UCSD-AML1 (cell line): Measurements from ENCODE around the gene PCNX3.
"Not testable (repeated sequence)": the region's sequence is repeated elsewhere in the genome, so short reads cannot be mapped to it uniquely, and the experiment has no call there.

Experiments used
- DNase-seq: peaks from one replicate; lab custom pipeline; 2025; ENCODE audit not compliant: unreplicated experiment; lab: John Stamatoyannopoulos, UW

The PCNX3 gene

DNA sequence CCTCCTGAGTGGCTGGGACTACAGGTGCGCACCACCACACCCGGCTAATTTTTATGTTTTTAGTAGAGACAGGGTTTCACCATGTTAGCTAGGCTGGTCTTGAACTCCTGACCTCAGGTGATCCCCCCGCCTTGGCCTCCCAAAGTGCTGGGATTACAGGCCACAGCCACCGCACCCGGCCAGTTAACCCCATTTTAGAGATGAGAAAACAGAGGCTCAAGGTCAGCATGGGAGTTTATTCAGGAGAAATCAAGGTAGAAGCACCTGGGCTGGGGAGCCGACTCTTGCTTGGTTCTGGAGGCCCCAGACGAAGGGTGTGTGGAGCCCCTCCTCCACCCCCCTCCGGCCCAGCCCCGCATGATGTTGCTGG, 23.6 kb downstream of the PCNX3 start:
- not testable (repeated sequence) for DNase-seq

GRCh38 chr11:65639623-65640482, 24.3 kb downstream of the PCNX3 start:
- DNase-seq: peak; percentile 92

GRCh38 chr11:65640483-65641296, 25.1 kb downstream of the PCNX3 start:
- peak; percentile 92 for DNase-seq

DNA sequence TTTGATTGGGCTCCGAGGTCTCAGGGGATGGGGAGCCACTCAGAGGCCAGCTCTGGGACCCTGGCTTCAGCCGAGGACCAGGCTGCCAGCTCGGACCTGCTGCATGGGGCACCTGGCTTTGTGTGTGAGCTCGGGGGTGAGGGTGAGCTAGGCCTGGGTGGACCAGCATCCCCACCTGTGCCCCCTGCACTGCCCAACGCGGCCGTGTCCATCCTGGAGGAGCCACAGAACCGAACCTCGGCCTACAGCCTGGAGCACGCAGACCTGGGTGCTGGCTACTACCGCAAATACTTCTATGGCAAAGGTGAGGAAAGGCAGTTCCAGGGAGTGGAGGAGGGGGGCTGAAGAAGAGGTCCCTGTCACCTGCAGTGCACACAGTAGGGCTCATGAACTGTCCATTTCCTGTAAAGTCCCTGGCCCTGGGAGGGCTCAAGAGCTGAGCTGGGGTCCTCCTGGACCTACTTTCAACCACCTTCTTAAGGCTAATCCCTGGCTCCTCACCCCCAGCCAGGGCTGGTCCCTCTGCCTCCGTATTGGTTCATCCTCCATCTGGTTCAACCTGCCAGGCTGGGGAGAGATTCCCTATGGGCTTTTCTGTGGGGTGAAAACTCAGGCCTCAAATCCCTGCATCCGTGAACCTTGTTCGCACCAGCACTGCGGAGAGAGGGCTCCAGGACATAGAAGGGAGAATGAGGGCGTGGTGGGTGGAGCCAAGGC, 25.9 kb downstream of the PCNX3 start:
- DNase-seq: no peak

GRCh38 chr11:65642014-65642671, 26.6 kb downstream of the PCNX3 start:
- DNase-seq: peak; percentile 49

- DNase-seq: no peak
These were observed 28.4 kb downstream of the PCNX3 start for GRCh38 chr11:65643971-65644370.

DNA sequence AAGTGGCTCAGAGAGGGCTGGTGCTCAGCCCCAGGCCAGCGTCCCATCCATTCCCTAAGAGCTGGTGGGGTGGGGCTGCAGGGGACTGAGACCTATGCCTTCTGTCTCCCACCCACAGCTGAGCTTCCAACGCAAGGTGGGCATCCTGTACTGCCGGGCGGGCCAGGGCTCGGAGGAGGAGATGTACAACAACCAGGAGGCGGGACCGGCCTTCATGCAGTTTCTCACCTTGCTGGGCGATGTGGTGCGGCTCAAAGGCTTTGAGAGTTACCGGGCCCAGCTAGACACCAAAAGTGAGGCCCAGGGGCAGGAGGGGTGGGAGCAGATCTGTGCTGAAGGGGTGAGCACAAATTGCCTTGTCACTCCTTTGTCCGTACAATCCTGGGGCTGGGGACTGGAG, 29.3 kb downstream of the PCNX3 start:
- no peak for DNase-seq

GRCh38 chr11:65645710-65646109, 30.1 kb downstream of the PCNX3 start:
- no peak for DNase-seq

DNA sequence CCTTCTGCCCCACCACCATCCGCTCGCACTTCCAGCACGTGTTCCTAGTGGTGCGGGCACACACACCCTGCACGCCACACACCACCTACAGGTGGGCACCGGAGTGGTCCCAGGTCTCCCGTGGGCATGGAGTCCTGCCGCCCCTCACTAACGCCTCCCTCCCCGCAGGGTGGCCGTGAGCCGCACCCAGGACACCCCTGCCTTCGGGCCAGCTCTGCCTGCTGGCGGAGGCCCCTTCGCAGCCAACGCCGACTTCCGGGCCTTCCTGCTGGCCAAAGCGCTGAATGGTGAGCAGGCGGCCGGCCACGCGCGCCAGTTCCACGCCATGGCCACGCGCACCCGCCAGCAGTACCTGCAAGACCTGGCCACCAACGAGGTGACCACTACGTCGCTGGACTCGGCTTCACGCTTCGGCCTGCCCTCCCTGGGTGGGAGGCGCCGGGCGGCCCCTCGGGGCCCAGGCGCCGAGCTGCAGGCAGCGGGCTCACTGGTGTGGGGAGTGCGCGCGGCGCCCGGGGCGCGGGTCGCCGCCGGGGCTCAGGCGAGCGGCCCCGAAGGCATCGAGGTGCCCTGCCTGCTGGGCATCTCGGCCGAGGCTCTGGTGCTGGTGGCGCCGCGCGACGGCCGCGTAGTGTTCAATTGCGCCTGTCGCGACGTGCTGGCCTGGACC, 30.8 kb downstream of the PCNX3 start:
- no peak for DNase-seq

GRCh38 chr11:65646958-65647701, 31.6 kb downstream of the PCNX3 start:
- no peak for DNase-seq

DNA sequence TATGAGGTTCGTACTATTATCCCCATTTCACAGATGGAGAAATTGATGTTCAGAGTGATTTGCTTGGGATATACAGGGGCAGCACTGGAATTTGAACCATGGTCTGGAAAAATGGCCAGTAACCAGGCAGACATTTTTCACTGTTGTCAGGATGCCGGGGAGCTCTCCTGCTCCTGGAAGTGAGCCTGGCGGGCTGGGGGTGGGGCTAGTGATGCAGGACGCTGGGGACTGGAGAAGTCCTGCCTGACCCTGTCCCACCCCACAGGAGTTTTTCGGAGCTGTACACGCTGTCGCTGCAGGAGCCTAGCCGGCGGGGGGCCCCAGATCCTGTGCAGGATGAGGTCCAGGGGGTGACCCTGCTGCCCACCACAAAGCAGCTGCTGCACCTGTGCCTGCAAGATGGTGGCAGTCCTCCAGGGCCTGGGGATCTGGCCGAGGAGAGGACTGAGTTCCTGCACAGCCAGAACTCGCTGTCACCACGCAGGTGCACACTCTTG, 33.5 kb downstream of the PCNX3 start:
- no peak for DNase-seq

DNA sequence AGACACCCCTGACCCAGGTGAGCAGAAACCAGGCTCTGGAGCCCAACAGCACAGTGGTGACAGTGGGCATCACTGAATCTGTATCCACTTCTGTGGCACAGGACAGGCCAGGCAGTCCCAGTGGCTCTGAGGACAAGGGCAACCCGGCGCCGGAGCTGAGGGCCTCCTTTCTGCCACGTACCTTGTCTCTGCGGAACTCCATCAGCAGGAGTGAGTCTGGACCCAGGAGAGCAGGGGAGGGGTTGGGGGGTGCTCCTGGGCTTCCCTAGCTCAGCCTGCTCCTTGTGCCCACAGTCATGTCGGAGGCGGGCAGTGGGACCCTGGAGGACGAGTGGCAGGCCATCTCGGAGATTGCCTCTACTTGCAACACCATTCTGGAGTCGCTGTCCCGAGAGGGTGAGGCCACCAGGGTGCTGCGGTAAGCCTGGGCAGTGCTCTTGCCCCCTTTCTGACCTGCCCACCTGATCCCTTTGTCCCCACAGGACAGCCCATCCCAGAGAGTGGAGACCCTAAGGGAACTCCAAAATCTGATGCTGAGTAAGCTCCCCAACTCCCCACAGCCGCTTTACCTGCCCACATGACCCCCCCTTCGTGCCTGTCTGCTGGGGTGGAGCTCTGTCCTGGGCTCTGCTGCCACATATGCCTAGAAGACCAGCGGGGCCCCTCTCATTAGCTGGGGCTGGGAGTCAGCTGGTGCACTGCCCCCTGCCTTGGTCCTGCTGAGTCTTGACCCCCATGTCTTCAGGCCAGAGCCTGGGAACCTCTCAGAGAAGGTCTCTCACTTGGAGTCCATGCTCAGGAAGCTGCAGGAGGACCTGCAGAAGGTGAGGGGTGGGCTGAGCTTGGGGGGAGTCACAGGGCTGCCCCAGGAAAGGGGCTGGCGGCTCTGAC, 34.3 kb downstream of the PCNX3 start:
- no peak for DNase-seq

DNA sequence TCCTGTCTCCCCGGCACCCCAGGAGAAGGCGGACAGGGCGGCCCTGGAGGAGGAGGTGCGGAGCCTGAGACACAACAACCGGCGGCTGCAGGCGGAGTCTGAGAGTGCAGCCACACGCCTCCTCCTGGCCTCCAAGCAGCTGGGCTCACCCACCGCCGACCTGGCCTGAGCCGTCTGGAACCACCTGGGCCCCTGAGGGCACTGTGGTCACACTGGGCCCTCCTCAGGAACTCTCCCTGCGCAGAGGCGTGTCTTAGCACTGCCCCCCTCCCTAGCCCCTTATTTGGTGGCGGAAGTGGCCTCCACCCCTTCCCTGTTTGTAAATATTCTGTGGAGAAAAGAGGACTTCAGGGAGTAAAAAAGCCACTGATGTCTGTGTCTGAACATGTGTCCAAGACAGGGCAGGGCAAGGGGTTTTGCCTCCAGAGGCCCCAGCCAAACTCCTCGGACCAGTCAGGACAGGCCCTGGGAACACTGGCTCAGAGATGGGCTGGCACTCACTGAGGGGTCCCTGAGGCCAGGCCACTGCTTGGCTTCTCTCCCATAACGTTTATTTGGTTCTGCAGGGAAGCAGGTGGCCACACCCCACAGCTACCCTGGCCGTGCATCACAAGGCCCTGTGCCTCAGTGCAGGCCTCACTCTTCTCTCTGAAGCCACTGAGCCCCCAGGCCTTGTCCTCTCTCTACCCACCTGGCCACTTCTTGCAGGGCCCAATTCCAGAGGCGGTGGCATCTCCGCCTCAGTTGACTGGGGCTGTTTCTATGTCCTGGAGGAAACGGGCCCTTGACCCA, 35.2 kb downstream of the PCNX3 start:
- DNase-seq: no peak

DNA sequence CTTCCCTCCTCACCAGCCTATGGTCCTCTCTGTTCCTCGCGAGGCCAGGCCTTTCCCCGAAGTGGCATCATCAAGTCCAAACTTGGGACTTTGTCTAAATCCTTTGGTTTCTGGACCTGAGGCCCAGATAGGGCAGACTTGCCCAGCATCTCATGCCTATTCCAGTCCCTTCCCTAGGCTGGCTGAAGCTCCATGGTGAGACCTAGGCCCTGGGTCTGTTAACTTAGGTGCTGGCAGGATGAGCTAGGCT, 35.7 kb downstream of the PCNX3 start:
- DNase-seq: no peak

GRCh38 chr11:65651589-65652510, 36.3 kb downstream of the PCNX3 start:
- peak; percentile 60 for DNase-seq

- DNase-seq: peak; percentile 97
These were observed 37.1 kb downstream of the PCNX3 start for GRCh38 chr11:65652511-65653228.
